HG03095 (cell line): ENCODE data around the gene GPR173.

Experiments used
- ATAC-seq: cut with Tn5 transposase; IDR thresholded peaks from one replicate; pipeline ENCODE4 v1.9.1; 2021; ENCODE audit warnings: moderate library complexity; ENCODE audit not compliant: unreplicated experiment

Gene GPR173

DNA sequence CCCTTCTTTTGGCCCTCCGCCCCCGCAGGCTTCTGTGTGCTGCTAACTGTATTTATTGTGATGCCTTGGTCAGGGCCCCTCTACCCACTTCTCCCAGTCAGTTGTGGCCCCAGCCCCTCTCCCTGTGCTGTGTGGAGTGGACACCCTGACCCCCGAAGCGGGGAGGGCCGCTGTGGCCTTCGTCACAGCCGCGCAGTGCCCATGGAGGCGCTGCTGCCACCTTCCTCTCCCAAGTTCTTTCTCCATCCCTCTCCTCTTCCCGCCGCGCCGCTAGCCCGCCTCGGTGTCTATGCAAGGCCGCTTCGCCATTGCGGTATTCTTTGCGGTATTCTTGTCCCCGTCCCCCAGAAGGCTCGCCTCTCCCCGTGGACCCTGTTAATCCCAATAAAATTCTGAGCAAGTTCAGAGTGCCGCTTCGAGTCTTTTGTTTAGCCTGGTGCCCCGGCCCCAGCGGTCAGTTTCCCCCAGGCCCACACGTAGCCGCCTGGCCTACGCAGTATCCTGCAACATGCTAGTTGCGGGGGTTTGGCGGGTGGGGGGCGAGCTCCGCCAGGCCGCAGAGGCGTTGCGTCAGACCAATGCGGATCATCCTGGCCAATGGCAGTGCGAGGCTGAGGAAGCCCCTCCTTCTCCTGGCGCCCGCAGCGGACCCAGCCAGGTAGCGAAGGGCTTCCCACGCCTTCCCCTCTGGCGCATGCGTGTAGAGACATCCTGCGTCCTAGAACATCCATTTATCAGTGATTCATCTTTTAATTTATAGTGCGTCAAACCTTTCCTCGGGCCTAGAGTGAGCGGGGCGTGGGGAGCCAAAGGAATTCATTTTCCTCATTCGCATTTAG lies 39.8 kb downstream of the GPR173 start:
- ATAC-seq: no peak

DNA sequence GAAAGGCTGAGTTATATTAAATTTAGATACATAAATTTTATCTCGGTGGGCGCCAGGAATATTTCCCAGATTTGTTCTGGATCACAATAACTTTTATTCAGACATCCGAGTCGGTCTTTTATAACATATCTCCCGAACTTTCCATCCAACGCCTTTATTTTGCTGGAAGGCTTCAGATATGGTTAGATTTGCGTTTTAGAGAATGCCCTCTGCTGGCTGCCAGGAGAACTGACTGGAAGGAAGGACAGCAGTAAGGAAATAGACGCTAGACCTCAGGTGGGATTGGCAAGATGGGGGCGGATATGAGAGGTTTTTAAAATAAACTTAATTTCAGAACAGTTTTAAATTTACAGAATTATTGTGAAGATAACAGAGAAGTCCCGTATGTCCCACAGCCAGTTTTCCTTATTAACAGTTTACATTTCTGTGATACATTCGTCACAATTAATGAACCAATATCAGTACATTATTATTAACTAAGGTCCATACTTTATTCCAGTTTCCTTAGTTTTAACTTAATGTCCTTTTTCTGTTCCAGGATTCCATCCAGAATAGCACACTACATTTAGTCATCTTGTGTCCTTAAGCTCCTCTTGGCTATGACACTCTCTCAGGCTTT lies 40.7 kb downstream of the GPR173 start:
- ATAC-seq: no peak

DNA sequence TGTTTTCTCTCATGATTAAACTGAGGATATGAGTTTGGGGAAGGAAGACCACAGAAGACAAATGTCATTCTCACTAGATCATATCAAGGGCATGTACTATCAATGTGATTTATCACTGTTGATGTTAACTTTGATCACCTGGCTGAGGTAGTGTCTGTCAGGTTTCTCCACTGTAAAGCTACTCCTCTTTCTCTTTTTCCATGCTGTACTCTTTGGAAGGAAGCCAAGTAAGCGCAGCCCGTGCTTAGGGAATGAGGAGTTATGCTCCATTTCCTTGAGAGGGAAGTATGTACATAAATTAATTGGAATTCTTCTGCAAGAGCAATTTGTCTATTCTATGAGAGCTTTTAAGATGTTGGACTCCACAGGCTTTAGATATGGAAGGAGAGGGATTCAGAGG lies 41.3 kb downstream of the GPR173 start:
- no peak for ATAC-seq

DNA sequence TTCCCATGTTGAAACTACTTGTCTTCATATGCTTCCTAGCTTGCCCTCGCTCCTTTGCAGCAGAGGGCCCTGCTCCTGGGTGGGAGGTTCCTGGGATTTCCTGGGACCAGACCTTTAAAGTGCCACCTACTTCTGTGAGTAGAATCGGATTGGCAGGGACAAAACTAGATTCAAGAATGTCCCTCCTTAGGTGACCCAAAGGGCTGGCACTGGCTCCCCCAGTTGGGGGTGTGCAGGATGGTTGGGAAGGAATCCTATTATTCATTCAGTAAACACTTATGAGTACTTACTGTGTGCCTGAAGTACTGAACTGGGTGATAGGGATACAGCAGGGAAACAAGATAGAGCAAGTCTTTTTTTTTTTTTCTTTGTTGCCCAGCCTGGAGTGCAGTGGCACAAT lies 42.8 kb downstream of the GPR173 start:
- no peak for ATAC-seq

DNA sequence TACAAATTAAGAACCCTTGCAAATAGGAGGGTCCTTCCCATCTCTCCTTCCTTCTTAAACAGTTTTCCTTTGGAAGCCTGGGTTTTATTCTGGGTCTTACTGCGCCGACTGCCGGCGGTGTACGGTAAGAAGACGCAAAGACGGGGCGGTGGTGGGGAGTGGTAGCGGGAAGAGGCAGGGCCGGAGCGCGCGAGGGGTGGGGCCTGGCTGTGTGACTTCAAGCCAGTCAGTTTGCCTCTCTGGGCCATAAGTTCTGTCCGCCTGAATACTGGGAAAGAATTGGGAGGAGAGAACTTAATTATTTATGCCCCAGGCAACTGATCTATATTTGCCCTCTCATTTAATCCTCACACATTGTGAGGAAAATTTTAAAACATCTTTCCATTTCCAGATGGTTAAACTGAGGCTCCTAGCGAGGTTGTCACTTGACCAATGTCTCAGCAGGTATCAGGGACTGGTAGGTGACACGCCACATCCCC lies 44.6 kb downstream of the GPR173 start:
- ATAC-seq: peak; percentile 43

DNA sequence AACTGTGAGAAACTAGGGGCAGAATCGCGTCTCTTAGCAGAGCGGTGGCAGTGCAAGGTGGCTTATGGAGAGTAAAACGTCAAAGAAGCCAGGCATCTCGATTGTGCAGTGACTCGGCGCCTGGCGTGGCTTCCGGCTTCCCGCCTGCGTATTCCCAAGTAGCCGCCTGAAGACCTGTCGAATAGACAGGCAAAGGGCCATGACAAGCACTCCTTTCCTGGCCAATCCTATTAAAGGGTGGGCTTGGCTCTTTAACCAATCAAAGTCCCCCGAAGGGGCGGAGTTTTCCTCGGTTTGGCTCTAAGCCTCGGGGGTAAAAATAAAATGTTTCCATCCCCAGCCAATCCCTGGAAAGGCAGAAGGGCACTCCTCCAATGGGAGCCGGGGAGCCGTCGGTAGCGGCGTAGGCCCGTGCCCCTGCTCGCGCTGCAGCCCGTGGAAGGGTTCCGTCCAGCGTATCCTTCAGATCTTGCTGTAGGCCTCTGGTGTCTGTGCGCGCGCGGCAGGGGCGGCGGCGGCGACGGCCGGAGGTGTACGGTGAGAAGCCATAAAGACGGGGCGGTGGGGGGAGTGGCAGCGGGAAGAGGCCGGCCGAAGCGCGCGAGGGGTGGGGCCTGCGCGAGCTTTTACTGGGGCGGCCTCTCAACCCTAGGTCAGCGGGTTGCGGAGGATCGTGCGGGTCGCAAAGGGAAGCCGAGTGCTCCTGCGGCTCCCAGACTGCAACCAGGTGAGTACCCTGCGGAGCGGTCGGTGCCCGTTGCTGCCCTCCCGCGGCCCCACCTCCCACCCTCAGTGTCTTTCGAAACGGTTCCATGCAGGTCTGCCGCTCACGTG lies 45.4 kb downstream of the GPR173 start, which contains the start of gene KANTR:
Gene KANTR (plus strand): TSS at position 395 of the 834 bp plus-strand sequence. CDS start 30,131 bp downstream, outside the sequence.
- peak; percentile 74 for ATAC-seq

DNA sequence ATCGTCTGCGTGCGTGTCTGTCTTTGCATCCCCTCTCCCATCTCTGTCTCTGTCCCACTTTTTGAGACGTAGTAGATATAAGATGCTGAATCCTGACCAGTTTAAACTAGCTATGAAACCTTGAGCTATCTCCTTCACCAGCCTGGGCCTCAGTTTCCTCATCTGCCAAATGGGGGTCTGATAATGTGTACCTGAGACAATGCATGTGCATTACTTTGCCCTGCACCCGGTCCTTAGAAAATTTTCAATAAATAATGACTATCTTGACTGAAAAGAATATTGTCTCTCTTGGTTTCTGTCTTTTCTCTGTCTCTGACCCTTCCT lies 46.0 kb downstream of the GPR173 start:
- no peak for ATAC-seq

DNA sequence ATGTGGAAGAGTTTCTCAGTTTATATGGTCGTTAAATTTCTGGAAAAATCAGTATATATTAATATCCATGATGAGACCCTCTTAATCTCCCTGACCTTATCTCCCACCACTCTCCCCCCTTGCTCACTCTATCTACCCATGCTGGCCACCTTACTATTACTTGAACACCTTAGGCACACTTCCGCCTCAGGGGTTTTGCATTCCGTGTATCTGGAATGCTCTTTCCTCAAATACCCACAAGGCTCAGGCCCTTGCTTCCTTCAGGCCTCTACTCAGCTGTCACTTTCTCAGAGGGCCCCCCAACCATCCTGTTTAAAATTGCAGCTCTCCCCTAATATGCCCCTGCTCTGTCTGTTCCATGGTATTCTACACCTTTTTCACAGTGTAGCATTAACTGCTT lies 47.2 kb downstream of the GPR173 start:
- ATAC-seq: no peak

DNA sequence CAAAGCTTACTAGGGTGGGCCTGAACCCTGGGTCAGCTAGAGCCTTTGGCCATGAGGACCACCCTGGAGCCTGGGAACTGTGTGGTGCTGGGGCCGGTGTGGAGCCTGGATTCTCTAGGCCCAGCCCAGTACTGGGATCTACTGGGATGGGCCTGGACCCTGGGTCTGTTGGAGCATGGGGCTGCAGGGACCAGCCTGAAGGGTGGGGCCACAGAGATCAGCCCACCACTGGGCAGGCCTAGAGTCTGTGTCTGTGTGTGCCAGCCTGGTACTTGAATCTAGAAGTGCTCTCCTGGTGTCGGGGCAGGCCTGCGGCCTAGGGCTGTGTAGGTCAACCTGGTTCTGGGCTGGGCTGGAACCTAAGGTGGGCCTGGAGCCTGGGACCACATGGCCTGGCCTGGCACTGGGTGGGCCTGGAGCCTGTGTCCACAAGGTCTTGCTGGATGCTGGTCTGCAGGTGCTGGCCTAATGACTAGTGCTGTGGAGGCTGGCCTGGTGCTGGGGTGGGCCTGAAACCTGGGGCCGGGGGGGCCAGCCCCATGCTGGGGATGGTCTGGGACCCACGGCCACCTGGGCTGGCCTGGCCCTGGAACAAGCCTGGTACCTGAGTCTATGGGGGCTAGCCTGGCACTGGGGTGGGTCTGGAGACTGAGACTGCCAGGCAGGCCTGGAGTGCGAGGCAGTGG lies 66.4 kb downstream of the GPR173 start:
- no peak for ATAC-seq

DNA sequence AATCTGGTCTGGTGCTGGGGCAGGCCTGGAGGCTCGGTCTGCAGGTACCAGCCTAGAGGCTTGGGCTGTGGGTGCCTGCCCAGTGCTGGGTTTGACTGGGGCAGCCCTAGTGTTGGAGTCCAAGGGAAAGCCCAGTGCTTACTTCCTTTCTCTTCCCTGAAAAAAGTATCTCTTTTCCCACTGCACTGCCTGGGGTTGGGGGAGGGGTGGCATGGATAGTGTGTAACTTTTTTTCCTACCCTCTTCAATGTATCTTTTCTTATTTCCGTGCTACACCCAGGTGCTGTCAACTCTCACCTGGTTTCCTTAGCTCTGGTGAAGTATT lies 66.9 kb downstream of the GPR173 start:
- no peak for ATAC-seq

DNA sequence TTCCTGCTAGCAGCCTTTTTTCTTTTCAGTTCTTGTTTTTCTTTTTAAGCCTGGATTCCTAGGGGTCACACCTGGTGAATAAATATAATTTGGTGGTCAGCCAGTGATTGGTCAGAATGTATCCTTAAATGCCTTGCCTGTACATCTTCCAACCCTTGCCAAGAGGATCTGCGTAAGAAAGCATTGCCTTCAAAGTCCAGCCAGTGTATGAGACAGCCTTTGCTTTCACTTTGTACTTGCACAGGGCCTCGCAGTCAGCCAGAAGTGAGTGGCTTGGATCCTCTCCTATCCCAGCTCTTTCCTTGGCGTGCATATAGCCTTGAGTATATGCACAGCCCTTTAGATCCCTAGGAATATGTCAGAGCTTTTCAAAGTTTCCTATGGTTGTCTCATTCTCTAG lies 67.5 kb downstream of the GPR173 start:
- no peak for ATAC-seq

DNA sequence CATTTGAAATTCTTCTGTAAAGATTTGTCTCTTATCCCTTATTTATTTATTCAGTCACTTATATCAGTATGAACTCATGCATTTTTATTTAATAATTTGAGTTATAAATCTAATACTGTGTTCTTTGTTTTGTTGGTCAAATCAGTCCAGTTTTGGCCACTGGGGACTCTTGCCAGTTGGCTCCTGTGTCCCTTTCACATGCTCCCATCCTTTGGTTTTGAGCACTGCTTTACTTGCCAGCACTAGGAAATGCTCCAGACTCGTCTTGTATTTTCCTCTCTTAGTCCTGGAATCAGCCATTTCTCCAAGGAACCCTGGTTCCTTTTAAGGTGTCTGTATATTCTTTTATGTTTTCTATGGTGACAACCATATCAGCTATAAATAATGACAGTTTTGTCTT lies 73.4 kb downstream of the GPR173 start:
- no peak for ATAC-seq

DNA sequence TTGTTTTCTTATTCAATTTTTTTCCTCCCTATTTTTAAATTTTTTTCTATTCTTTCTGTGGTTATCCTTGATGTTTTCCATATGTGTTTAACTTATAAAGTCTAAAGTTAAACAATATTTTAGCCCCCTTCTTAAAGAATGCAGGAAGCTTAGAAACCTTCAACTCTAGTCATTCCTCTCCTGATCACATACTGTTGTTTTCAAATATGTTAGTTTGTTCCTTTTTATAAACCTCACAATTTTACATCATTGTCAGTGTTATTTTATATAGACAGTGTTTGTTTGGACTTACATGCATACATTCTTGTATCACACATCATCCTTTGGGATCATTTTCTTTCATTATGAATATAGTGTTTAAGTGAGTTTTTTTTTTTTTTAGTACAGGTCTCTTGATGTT lies 76.9 kb downstream of the GPR173 start:
- no peak for ATAC-seq

DNA sequence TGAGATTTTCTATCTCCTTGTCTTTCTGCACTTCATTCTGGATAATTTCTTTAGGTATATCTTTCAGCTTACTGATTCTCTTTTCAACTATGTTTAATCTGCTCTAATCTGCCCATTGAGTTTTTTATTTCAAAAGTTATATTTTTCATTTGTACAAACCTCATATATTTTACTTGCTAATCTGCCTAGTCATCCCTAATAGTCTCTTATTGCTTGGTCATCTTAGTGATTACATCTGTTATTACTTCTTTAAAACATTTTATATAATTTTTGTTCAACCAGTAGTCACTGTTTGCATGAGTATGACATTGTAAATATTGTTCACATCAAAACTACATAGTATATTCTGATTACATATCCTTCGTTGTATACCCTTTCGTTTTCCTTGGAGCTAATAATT lies 77.8 kb downstream of the GPR173 start:
- no peak for ATAC-seq

DNA sequence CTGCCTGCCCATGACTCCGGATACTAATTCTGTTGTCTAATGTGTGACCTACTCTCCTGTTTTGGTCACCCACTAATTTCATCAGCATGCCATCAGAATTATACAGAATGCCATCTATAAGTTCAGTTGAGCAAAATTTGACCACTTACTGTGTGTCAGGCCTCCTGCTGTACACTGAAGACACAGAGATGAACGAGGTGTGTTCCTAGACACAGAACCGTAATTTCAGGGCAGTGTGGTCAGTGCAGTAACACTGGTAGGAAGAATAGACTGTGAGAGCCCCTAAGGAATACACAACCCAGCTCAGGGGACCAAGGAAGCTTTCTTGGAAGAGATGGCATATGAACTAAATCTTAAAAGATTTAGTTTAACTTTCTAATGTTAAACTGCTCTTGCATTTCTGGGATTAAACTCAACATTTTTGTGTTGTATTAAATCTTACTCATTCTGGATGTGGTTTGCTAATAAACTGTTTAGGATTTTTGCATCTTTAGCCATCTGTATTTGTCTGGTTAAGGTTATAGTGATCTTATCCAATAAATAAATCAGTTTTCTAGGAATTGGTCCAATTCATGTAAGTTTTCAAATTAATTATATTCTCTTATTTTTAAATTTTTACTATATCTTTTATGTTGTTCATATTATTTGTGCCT lies 79.6 kb downstream of the GPR173 start:
- ATAC-seq: no peak
